HUES48 (cell line): ENCODE data around the gene PDIA6.

Experiments used
- H3K27ac ChIP-seq: one replicate; pipeline ENCODE4 v1.7.0; 2013; ENCODE audit warnings: low read depth, low read length, inconsistent platforms
- H3K27me3 ChIP-seq: 2 replicates; pipeline ENCODE4 v1.6.1; 2013; ENCODE audit warnings: mild to moderate bottlenecking, low read length; ENCODE audit not compliant: control insufficient read depth, insufficient read depth
- H3K36me3 ChIP-seq: 2 replicates; pipeline ENCODE4 v1.6.1; 2013; ENCODE audit warnings: low read length; ENCODE audit not compliant: control insufficient read depth, insufficient read depth
- H3K4me1 ChIP-seq: 2 replicates; pipeline ENCODE4 v1.6.1; 2013; ENCODE audit warnings: mild to moderate bottlenecking, low read length; ENCODE audit not compliant: control insufficient read depth, insufficient read depth
- H3K4me3 ChIP-seq: 2 replicates; pipeline ENCODE4 v1.5.1; 2013; ENCODE audit warnings: mild to moderate bottlenecking, low read depth, low read length
- H3K9ac ChIP-seq: 2 replicates; pipeline ENCODE4 v1.6.1; 2013; ENCODE audit warnings: mild to moderate bottlenecking, low read depth, low read length, moderate library complexity
- H3K9me3 ChIP-seq: 2 replicates; pipeline ENCODE4 v1.6.1; 2013; ENCODE audit warnings: low read length; ENCODE audit not compliant: control insufficient read depth, insufficient read depth

PDIA6 gene, protein sequence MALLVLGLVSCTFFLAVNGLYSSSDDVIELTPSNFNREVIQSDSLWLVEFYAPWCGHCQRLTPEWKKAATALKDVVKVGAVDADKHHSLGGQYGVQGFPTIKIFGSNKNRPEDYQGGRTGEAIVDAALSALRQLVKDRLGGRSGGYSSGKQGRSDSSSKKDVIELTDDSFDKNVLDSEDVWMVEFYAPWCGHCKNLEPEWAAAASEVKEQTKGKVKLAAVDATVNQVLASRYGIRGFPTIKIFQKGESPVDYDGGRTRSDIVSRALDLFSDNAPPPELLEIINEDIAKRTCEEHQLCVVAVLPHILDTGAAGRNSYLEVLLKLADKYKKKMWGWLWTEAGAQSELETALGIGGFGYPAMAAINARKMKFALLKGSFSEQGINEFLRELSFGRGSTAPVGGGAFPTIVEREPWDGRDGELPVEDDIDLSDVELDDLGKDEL

DNA sequence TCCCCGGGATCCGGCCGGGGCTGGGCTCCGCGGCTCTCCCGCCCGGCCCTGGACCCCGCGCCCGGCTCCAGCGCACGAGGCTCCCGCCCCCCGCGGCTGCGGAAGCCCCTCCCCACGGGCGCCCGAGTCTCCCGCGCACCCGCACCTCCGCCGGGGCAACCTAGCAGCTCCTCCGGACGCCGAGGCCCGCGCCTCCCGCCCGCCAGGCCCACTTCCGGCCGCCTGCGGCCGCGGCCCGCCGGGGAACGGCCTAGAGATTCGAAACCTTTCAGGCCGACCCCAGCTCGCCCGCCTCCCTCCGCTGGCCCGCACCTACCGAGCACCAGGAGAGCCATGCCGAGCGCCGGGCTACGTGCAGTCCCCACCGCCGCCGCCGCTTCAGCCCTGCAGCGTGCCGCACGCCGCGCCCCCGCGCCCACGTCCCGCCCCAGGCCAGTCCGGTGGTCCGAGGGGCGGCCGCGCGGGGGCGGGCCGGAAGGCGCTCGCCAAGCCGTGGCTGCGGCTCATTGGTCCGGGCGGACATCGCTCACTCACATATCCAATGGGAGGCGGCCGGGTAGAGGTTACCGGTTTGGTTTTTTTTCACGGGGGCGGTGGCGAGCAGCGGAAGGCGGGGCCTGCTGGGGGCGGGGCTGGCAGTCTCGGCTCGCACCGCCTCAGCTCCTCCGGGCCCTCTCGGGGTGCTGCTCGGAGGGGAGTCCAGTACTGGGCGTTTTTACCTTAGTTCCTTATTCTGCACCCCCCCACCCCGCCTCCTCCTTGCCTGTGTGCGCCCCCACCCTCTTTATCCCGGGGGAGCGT is at the start of gene PDIA6:
PDIA6 (minus strand) TSS at position 424 of the 801 bp plus-strand sequence; CDS start at position 335, 89 bp downstream.
- Histone ChIP-seq H3K4me1 (peaks cover 22% of the 10 kb centered on the region), H3K9ac (peak within 1 kb of the TSS; percentile 89), H3K4me3 (peak within 1 kb of the TSS; percentile 87), H3K9me3 (no peaks in the 10 kb centered on the region), H3K27ac (peak within 1 kb of the TSS; percentile 88), H3K36me3 (peaks cover 14% of the 10 kb centered on the region; the same call in 1 of the 2 replicates), H3K27me3 (no peaks in the 10 kb centered on the region)

DNA sequence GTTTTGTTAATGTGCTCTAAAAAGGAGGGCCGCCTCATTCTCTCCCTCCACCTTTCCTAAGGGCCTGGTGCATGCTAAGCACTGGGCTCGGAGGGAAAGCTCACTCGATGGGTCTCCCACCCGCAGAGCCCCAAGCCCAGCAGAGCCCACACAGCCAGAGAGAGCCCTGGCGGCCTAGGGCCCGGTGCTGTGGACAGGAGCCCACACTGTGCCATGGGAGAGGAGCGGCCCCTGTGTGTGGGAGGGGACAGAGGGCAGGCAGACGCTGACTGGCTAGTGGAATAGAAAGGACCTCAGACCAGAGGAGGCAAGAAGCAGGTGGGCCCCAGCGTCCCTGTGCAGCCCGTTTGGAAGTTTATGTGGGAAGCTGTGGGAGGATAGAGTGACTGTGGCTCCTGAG is 49.7 kb upstream of the PDIA6 start:
- no peak overlapping the region for H3K27ac ChIP-seq
- no peaks in the 10 kb centered on the region for H3K27me3 ChIP-seq
- H3K4me1 ChIP-seq: no peaks in the 10 kb centered on the region; the same call in 1 of the 2 replicates
- H3K4me3 ChIP-seq: no peak overlapping the region
- H3K9me3 ChIP-seq: no peaks in the 10 kb centered on the region
- no peak overlapping the region for H3K9ac ChIP-seq
- H3K36me3 ChIP-seq: no peaks in the 10 kb centered on the region

DNA sequence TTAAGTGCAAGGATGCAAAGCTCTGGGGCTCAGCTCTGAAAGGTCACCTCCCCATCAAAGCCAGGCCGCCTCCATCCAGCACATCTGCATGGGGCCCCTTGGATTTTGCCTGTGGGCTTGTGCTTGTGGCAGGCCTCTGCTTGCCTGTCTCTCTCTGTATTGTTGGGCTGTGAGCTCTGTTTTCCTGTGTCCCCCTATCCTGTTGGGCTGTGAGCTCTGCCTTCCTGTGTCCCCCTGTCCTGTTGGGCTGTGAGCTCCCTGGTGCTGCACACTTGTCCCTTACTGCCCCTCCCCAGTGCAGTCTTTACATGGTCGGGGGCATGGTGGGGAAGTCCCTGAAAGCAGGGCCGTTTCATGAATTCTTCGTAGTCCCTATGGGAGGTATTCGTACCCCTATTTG is 49.2 kb upstream of the PDIA6 start:
- Histone ChIP-seq H3K27ac (no peak overlapping the region), H3K9ac (no peak overlapping the region), H3K4me1 (no peaks in the 10 kb centered on the region; the same call in 1 of the 2 replicates), H3K27me3 (no peaks in the 10 kb centered on the region), H3K4me3 (no peak overlapping the region), H3K36me3 (no peaks in the 10 kb centered on the region), H3K9me3 (no peaks in the 10 kb centered on the region)

DNA sequence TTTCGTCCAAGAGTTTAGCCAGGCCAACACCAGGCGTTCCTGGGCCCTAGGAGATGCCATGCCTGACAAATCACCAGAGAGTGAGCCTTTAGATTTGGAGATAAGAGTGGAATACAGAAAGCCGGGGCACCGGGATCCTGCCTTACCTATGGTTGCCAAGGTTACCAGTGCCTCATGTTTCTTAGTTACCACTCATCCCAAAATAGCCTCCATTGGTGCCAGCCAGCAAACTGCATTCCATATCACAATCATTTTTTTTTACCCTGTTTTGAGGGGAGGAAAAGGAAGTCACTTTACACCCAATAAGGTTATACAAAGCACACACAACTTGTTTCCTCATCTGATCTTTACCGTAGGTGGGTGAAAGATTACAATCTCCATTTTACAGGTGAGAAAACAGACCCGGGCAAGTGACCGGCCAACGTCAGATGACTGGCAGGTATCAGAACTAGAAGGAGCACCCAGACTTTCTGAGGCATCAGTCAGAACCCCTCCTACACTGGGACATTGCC is 48.3 kb upstream of the PDIA6 start:
- Histone ChIP-seq H3K27ac (no peak overlapping the region), H3K27me3 (no peaks in the 10 kb centered on the region)

DNA sequence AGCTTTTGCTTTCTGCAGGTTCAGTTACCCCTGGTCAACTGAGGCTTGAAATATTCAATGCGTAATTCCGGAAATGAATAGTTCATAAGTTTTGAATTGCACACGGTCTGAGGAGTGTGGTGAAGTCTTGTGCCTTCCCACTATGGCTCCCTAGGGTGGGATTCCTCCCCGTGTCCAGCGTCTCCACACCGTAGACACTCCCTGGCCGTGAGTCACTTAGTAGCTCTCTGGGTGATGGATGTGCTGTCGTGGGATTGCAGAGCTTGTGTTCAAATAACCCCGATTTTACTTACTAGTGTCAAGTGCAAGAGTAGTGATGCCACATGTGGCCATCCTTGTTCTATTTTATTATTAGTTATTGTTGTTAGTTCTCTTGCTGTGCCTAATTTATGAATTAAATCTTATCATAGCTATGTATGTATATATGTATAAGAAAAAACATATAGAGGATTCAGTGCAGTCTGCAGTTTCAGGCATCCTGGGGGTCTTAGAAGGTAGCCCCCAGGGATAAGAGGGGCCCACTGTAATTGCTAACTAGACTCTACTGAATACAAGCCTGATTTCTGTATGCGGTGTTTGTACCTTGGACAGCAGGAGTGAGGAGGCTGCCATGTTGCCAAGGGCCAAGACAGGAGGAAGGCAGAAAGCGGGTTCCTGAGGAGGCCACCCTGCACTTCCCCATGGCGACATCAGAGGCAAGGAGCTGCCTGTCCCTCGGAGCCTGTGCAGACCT is 47.7 kb upstream of the PDIA6 start:
- H3K4me1 ChIP-seq: no peaks in the 10 kb centered on the region; the same call in 1 of the 2 replicates
- H3K27ac ChIP-seq: no peak overlapping the region
- H3K9me3 ChIP-seq: no peaks in the 10 kb centered on the region
- H3K27me3 ChIP-seq: no peaks in the 10 kb centered on the region; the same call in 1 of the 2 replicates
- H3K36me3 ChIP-seq: no peaks in the 10 kb centered on the region
- no peak overlapping the region for H3K4me3 ChIP-seq
- H3K9ac ChIP-seq: no peak overlapping the region

More for the DNA sequence above, 48.3 kb upstream of the PDIA6 start:
- no peaks in the 10 kb centered on the region for H3K9me3 ChIP-seq
- no peak overlapping the region for H3K9ac ChIP-seq
- no peak overlapping the region for H3K4me3 ChIP-seq
- H3K4me1 ChIP-seq: no peaks in the 10 kb centered on the region; the same call in 1 of the 2 replicates
- H3K36me3 ChIP-seq: no peaks in the 10 kb centered on the region

DNA sequence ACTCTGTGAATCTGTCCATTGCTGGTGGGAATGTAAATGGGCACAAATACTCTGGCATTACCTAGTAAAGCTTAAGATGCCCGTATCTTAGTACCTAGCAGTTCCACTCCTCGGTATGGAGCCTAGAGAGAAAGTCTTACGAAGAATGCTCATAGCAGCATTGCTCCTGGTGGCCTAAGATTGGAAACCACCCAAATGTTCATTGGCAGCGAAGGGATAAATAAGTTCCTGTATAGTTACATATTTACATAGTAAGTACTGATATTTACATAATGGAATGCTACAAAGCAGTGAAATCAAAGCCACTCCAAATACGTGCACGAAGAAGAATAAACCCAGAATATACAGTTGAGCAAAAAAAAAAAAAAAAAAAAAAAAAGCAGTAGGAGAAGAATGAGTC is 46.7 kb upstream of the PDIA6 start:
- Histone ChIP-seq H3K9me3 (no peaks in the 10 kb centered on the region), H3K36me3 (no peaks in the 10 kb centered on the region), H3K4me1 (no peaks in the 10 kb centered on the region; the same call in 1 of the 2 replicates), H3K27ac (no peak overlapping the region), H3K9ac (no peak overlapping the region), H3K4me3 (no peak overlapping the region), H3K27me3 (no peaks in the 10 kb centered on the region; the same call in 1 of the 2 replicates)

DNA sequence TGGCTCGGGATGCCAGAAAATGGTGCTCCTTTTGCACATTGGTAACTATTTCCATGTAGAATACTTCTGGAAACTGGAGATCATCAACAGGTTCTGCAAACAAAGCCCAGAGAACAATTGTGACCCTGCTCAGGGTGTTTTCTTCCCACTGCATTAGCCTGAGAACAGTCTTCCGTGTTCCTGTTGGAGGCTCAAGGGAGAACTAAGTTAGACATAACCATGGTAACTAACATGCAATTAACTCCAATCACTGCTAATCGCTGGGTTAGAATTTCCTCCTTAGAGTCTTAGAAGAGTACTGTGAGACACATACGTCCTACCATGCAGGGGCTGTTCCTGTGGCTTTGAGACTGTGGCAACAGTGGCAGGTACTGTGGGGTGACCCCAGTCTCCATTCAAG is 36.0 kb upstream of the PDIA6 start:
- no peak overlapping the region for H3K4me3 ChIP-seq
- H3K4me1 ChIP-seq: peaks cover 7% of the 10 kb centered on the region; the same call in 1 of the 2 replicates
- H3K9ac ChIP-seq: no peak overlapping the region
- H3K36me3 ChIP-seq: no peaks in the 10 kb centered on the region
- no peaks in the 10 kb centered on the region for H3K9me3 ChIP-seq
- H3K27me3 ChIP-seq: no peaks in the 10 kb centered on the region
- H3K27ac ChIP-seq: no peak overlapping the region

DNA sequence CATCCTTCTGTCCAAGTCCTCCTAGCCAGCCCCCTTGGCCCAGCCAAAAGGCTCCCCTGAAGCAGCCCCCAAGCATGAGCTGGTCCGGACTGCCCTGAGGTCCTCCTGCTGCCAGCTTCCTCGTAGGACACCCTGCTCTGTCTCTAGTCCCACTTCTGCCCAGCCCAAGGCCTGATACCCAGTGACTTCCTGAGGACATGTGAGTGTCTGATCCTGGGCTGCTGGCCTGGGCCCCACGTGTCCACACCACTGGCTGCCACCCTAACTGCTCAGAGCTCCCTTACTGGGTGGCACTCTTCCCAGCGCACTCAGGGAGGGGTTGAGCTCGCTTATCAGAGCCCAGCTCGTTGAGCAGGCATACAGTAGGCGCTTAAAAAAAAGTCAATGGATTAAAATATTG is 34.4 kb upstream of the PDIA6 start:
- Histone ChIP-seq H3K36me3 (no peaks in the 10 kb centered on the region), H3K9ac (no peak overlapping the region), H3K4me1 (peaks cover 8% of the 10 kb centered on the region; the same call in 1 of the 2 replicates), H3K4me3 (no peak overlapping the region), H3K27me3 (no peaks in the 10 kb centered on the region), H3K27ac (no peak overlapping the region), H3K9me3 (no peaks in the 10 kb centered on the region)

DNA sequence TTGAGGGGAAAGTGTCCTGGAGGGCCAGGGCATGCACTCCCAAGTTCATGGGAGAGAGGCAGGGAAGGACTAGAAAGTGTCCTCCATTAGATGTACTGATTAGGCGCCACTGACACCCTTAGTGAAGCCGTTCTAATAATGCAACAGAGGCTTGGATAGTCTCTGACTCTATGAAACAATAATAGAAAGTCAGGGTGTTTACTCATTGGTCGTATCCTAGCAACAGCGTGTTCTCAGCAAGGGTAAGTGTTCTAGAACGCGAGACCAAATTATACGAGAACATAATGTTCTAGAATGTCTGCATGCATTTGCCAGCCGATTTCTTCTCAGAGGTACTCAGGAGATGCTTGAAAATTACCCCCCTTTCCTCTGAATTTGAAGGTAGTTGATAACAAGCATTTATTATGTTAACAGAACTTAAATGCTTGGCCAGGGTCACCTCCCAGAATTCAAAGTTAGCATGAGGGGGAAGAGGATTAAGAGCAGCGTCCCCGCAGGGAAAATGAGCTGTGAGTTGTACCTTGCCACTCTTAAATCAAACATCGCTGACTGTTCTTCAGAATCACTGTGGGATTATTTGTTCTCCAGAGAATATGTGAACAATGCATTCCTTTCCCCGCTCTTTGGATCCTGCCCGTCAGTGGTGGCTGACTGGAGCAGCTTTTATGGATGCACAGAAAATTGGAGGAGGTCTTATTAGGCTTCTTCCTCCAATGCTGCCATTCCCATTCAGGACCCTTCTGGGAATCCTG is 33.7 kb upstream of the PDIA6 start:
- Histone ChIP-seq H3K9ac (no peak overlapping the region), H3K36me3 (no peaks in the 10 kb centered on the region), H3K4me3 (no peak overlapping the region), H3K9me3 (0 out of 2 replicates have a peak, but pooled peaks cover 2% of the 10 kb centered on the region), H3K27me3 (no peaks in the 10 kb centered on the region), H3K27ac (no peak overlapping the region), H3K4me1 (peaks cover 8% of the 10 kb centered on the region; the same call in 1 of the 2 replicates)

DNA sequence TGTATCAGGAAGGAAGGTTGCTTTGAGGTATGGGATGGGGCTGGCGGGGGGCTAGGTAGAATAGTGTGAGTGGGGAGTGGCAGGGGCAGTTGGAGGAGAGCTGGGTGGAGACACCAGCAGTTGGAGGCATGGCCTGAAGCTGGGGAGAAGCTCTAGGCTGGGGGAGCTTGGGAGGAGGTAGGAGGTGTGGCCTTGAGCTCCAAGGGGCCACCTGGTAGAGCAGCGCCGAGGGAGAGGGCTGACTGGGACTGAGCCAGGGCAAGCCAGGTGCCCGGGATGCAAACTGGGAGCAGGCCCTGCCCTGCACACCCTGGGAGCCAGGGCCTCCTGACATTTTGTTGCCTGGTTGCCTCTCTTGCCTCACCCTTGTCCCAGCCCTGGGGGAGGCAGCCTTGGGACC is 33.1 kb upstream of the PDIA6 start:
- H3K4me3 ChIP-seq: no peak overlapping the region
- H3K9me3 ChIP-seq: 0 out of 2 replicates have a peak, but pooled peaks cover 2% of the 10 kb centered on the region
- no peaks in the 10 kb centered on the region for H3K27me3 ChIP-seq
- no peak overlapping the region for H3K9ac ChIP-seq
- H3K36me3 ChIP-seq: no peaks in the 10 kb centered on the region
- H3K4me1 ChIP-seq: peaks cover 8% of the 10 kb centered on the region; the same call in 1 of the 2 replicates
- no peak overlapping the region for H3K27ac ChIP-seq
